IMR-90 (cell line): ENCODE results near the gene SIRT7.

Experiments
- MAFK ChIP-seq: IDR thresholded peaks from 2 replicates; pipeline ENCODE4 v1.6.1; 2012; ENCODE audit warnings: low read depth, low read length, improper control_type of control experiment
- NFE2L2 ChIP-seq: fragments of 150-350 bp; IDR thresholded peaks from 2 replicates; pipeline ENCODE4 v1.6.1; 2016; ENCODE audit warnings: low read depth, mild to moderate bottlenecking, low read length
- POLR2A ChIP-seq: IDR thresholded peaks from 2 replicates; pipeline ENCODE4 v1.6.1; 2012; ENCODE audit warnings: mild to moderate bottlenecking, low read depth, low read length
- RFX5 ChIP-seq: IDR thresholded peaks from 2 replicates; pipeline ENCODE4 v1.8.0; 2012; ENCODE audit warnings: low read depth, mild to moderate bottlenecking, low read length, moderate library complexity
- TF ChIP-seq, protein P1 (sequence below): conservative IDR thresholded peaks from 2 replicates; pipeline ENCODE4 v1.5.1; 2012; ENCODE audit warnings: mild to moderate bottlenecking, low read depth, low read length, improper control_type of control experiment

DNA sequence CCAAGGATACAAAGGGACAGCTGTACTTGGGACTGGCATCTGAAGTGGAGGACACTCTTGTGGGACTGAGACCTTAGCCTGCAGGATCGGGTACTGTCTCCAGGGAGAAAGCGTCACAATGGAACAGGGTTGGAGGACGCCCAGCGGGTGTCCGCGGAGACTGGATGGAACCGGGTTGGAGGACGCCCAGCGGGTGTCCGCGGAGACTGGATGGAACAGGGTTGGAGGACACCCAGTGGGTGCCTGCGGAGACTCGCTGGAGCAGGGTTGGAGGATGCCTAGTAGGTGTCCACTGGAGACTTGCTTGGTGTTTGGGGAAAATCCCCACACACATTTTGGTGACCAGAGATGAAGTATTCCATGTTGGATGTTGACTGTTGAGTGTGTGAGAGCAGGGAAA lies 29.2 kb upstream of the SIRT7 start, which contains the start of gene MYADML2:
- TF ChIP-seq, protein P1, sequence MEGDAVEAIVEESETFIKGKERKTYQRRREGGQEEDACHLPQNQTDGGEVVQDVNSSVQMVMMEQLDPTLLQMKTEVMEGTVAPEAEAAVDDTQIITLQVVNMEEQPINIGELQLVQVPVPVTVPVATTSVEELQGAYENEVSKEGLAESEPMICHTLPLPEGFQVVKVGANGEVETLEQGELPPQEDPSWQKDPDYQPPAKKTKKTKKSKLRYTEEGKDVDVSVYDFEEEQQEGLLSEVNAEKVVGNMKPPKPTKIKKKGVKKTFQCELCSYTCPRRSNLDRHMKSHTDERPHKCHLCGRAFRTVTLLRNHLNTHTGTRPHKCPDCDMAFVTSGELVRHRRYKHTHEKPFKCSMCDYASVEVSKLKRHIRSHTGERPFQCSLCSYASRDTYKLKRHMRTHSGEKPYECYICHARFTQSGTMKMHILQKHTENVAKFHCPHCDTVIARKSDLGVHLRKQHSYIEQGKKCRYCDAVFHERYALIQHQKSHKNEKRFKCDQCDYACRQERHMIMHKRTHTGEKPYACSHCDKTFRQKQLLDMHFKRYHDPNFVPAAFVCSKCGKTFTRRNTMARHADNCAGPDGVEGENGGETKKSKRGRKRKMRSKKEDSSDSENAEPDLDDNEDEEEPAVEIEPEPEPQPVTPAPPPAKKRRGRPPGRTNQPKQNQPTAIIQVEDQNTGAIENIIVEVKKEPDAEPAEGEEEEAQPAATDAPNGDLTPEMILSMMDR: no peak
- TF ChIP-seq POLR2A (no peak), MAFK (no peak), RFX5 (no peak), NFE2L2 (no peak)
